Keratinocyte (primary cell): ENCODE measurements around the gene SMIM22. TPM values are rescaled to one million over a fixed set of nuclear protein-coding genes. Genes with fewer than 3 reads are reported as not detected.
"Not testable (repeated sequence)": the region's sequence is repeated elsewhere in the genome, so short reads cannot be mapped to it uniquely, and the experiment has no call there.

Experiments used
- DNase-seq: peaks from one replicate; pipeline ENCODE4 v3.0.0-alpha.2; 2011; ENCODE audit warnings: low read depth, missing footprints, low spot score
- FAIRE-seq: peaks from 2 replicates; lab custom pipeline; 2011; peaks lifted over from hg19 to GRCh38; lab: Jason Lieb, UNC
- H2AFZ ChIP-seq: 2 replicates; pipeline ENCODE4 v1.6.0; 2012; ENCODE audit warnings: low read length, control low read depth, inconsistent platforms; ENCODE audit not compliant: control insufficient read depth
- H3K27ac ChIP-seq: 2 replicates; pipeline ENCODE4 v1.5.1; 2011; ENCODE audit warnings: low read length; ENCODE audit not compliant: control insufficient read depth, insufficient read depth
- H3K27me3 ChIP-seq: 3 replicates; pipeline ENCODE4 v1.6.0; 2011; ENCODE audit warnings: low read length; ENCODE audit not compliant: control insufficient read depth, insufficient read depth; ENCODE audit errors: extremely low read depth
- H3K36me3 ChIP-seq, 2 experiments: 2 replicates in 1 of 2; 3 replicates in 1 of 2; pipeline ENCODE4 v1.5.1; 2011; ENCODE audit warnings: low read length in 2 of 2, mild to moderate bottlenecking in 1 of 2; ENCODE audit not compliant: control insufficient read depth in 2 of 2, insufficient read depth in 2 of 2; ENCODE audit errors: extremely low read depth in 1 of 2
- H3K4me1 ChIP-seq: 3 replicates; pipeline ENCODE4 v1.5.1; 2011; ENCODE audit warnings: low read length; ENCODE audit not compliant: control insufficient read depth, insufficient read depth; ENCODE audit errors: extremely low read depth
- H3K4me2 ChIP-seq: 3 replicates; pipeline ENCODE4 v1.6.0; 2011; ENCODE audit warnings: low read depth, low read length; ENCODE audit not compliant: control insufficient read depth, insufficient read depth; ENCODE audit errors: extremely low read depth
- H3K4me3 ChIP-seq, 3 experiments: fragments of 200-600 bp in 1 of 3; sonication (generic) in 1 of 3; 2 replicates in 2 of 3; 3 replicates in 1 of 3; pipeline ENCODE4 v1.5.1; 2011 to 2016; ENCODE audit warnings: low read length in 3 of 3, mild to moderate bottlenecking in 3 of 3, control low read depth in 2 of 3, inconsistent platforms in 1 of 3, low read depth in 1 of 3, mixed read lengths in 1 of 3, mixed run types in 1 of 3, moderate library complexity in 1 of 3; ENCODE audit not compliant: control insufficient read depth in 2 of 3, insufficient read depth in 2 of 3; ENCODE audit errors: extremely low read depth in 1 of 3
- H3K79me2 ChIP-seq: 2 replicates; pipeline ENCODE4 v1.6.0; 2012; ENCODE audit warnings: low read length; ENCODE audit not compliant: control insufficient read depth, insufficient read depth
- H3K9ac ChIP-seq: 3 replicates; pipeline ENCODE4 v1.6.0; 2011; ENCODE audit warnings: low read length; ENCODE audit not compliant: control insufficient read depth, insufficient read depth; ENCODE audit errors: extremely low read depth
- H3K9me1 ChIP-seq: 3 replicates; pipeline ENCODE4 v1.6.0; 2011; ENCODE audit warnings: low read length; ENCODE audit not compliant: control insufficient read depth, insufficient read depth; ENCODE audit errors: extremely low read depth
- H3K9me3 ChIP-seq: 2 replicates; pipeline ENCODE4 v1.5.1; 2012; ENCODE audit warnings: low read depth, low read length; ENCODE audit not compliant: control insufficient read depth
- H4K20me1 ChIP-seq: 3 replicates; pipeline ENCODE4 v1.6.0; 2011; ENCODE audit warnings: low read length; ENCODE audit not compliant: control insufficient read depth, insufficient read depth; ENCODE audit errors: extremely low read depth
- CTCF ChIP-seq, 3 experiments: IDR thresholded peaks in 1 of 3; conservative IDR thresholded peaks in 1 of 3; optimal IDR thresholded peaks in 1 of 3; 2 replicates in 2 of 3; 3 replicates in 1 of 3; pipeline versions ENCODE3 to v1.5.1; 2011; ENCODE audit warnings: low read length in 3 of 3, mild to moderate bottlenecking in 3 of 3, moderate library complexity in 2 of 3, control low read depth in 1 of 3, inconsistent platforms in 1 of 3; ENCODE audit not compliant: insufficient read depth in 2 of 3; ENCODE audit errors: extremely low read depth in 1 of 3
- EZH2 ChIP-seq: IDR thresholded peaks from one replicate; pipeline ENCODE4 v1.6.1; 2012; ENCODE audit warnings: inconsistent platforms, mild to moderate bottlenecking, low read length, moderate library complexity
- dilution Hi-C: fragments of 300-500 bp; cut with MboI; formaldehyde crosslinking; loops from one replicate; pipeline ENCODE4 v1.7.0; 2020; ENCODE audit warnings: low sequenced_read_pairs; ENCODE audit not compliant: extremely low pct_ligation_motif_present
- polyA plus RNA-seq, 5 experiments: library from polyadenylated mRNA; depleted of rRNA in 3 of 5; stranded (reverse) in 3 of 5; stranded (forward) in 1 of 5; unstranded in 1 of 5; fragments of >200 nt; gene quantifications; 1 replicate in 1 of 5; 2 replicates in 3 of 5; 3 replicates in 1 of 5; pipeline versions ENCODE4 v1.2.1 to v1.2.3, GENCODE V29; 2011 to 2012; ENCODE audit warnings: missing spikeins in 2 of 5, low read depth in 1 of 5, low replicate concordance in 1 of 5

SMIM22 gene
- polyA plus RNA-seq, 1 donor (not counting 4 experiments of a cell fraction or from before 2014, with no cell fraction given), result 10.6 TPM

GRCh38 chr16:4783951-4784336 lies 11.2 kb upstream of the SMIM22 start:
- DNase-seq (no peak), FAIRE-seq (no peak)
- Histone ChIP-seq H3K79me2 (no peaks in the 10 kb centered on the region), H3K27me3 (no peaks in the 10 kb centered on the region), H3K9me3 (no peaks in the 10 kb centered on the region), H3K4me1 (peaks cover 7% of the 10 kb centered on the region), H3K4me3 (no peak overlapping the region), H4K20me1 (no peaks in the 10 kb centered on the region), H3K4me2 (no peak overlapping the region), H3K36me3 (no peaks in the 10 kb centered on the region), H3K27ac (no peak overlapping the region), H3K9me1 (no peaks in the 10 kb centered on the region), H3K9ac (no peak overlapping the region), H2AFZ (no peak overlapping the region)
- TF ChIP-seq CTCF (optimal IDR thresholded peaks at IDR 0.05 in 1 of 3, IDR thresholded peaks at IDR 0.05 in 1 of 3, conservative IDR thresholded peaks at IDR 0.05 in 1 of 3; ENCODE audit: extremely low read depth in 1 of 3, insufficient read depth in 2 of 3, low read length in 3 of 3) (no peak), EZH2 (no peak)
- dilution Hi-C loops, result no loop called here

- H3K9me1 ChIP-seq, H4K20me1 ChIP-seq, H3K79me2 ChIP-seq, H3K9ac ChIP-seq, DNase-seq, H3K27ac ChIP-seq, H2AFZ ChIP-seq, H3K27me3 ChIP-seq, H3K4me1 ChIP-seq, FAIRE-seq, H3K4me3 ChIP-seq, H3K9me3 ChIP-seq, H3K4me2 ChIP-seq, dilution Hi-C loops, H3K36me3 ChIP-seq: not testable (repeated sequence)
These were observed 10.7 kb upstream of the SMIM22 start for GRCh38 chr16:4784444-4784987.
